NCI-H1417 treated with DMSO at 0.1 percent for 48 hours (cell line): Measurements from ENCODE around the gene ULK2.
"Not testable (repeated sequence)": the region's sequence is repeated elsewhere in the genome, so short reads cannot be mapped to it uniquely, and the experiment has no call there.

Experiments used
- DNase-seq: peaks from one replicate; lab custom pipeline; 2025; lab: John Stamatoyannopoulos, UW

Gene ULK2

GRCh38 chr17:19766421-19767270 is 101.1 kb downstream of the ULK2 start:
- DNase-seq = no peak

GRCh38 chr17:19766016-19766415 is 101.7 kb downstream of the ULK2 start:
- DNase-seq = no peak

GRCh38 chr17:19763991-19764390 is 103.7 kb downstream of the ULK2 start:
- DNase-seq = not testable (repeated sequence)

- DNase-seq = no peak
Observed at GRCh38 chr17:19763416-19763815, 104.3 kb downstream of the ULK2 start.

GRCh38 chr17:19762515-19762961 is 105.2 kb downstream of the ULK2 start:
- no peak for DNase-seq

- no peak for DNase-seq
Observed at GRCh38 chr17:19760746-19761145, 107.0 kb downstream of the ULK2 start.

GRCh38 chr17:19759568-19760549 is 107.9 kb downstream of the ULK2 start:
- DNase-seq = no peak

GRCh38 chr17:19757536-19758180 is 110.1 kb downstream of the ULK2 start:
- no peak for DNase-seq

GRCh38 chr17:19756546-19756945 is 111.2 kb downstream of the ULK2 start:
- no peak for DNase-seq

GRCh38 chr17:19755821-19756510 is 111.8 kb downstream of the ULK2 start:
- DNase-seq = no peak

GRCh38 chr17:19755392-19755791 is 112.3 kb downstream of the ULK2 start:
- no peak for DNase-seq

- DNase-seq = no peak
Observed at GRCh38 chr17:19753661-19754463, 113.9 kb downstream of the ULK2 start.

- no peak for DNase-seq
Observed at GRCh38 chr17:19753051-19753509, 114.7 kb downstream of the ULK2 start.

GRCh38 chr17:19752216-19753050 is 115.3 kb downstream of the ULK2 start:
- DNase-seq = no peak

- DNase-seq = no peak
Observed at GRCh38 chr17:19750835-19751234, 116.9 kb downstream of the ULK2 start.

GRCh38 chr17:19750020-19750572 is 117.6 kb downstream of the ULK2 start:
- no peak for DNase-seq

- DNase-seq = no peak
Observed at GRCh38 chr17:19748807-19749193, 118.9 kb downstream of the ULK2 start.

- DNase-seq = no peak
Observed at GRCh38 chr17:19747829-19748806, 119.6 kb downstream of the ULK2 start, which contains the start of gene ALDH3A1. ALDH3A1 (minus strand) TSS chr17:19748298; CDS start chr17:19745129, 3,169 bp downstream.
